Measurements from ENCODE around the gene INA. TPM values are rescaled to one million over a fixed set of nuclear protein-coding genes. Genes with fewer than 3 reads are reported as not detected.
A peak's percentile ranks its signal among the peaks of the same experiment; 100 is the strongest.

Gene INA
- total RNA-seq (2021) (14.1 and 16.2 TPM in 2 replicates), Bru-seq, nascent RNA (percentile 50 among the genes with signal in this experiment), BruChase-seq, experiment 1, labeled RNA remaining after a 2-hour chase (percentile 58 among the genes with signal in this experiment), BruChase-seq, experiment 2, labeled RNA remaining after a 6-hour chase (percentile 77 among the genes with signal in this experiment)
- long read RNA-seq, transcript INA-201 (3 exons, 3,231 nt), result major isoform, 24 of 29 reads
- long read RNA-seq, partial matches to known transcripts, result 3 of 29 reads
- long read RNA-seq, other reads (novel, unspliced or antisense), result 2 of 29 reads

DNA sequence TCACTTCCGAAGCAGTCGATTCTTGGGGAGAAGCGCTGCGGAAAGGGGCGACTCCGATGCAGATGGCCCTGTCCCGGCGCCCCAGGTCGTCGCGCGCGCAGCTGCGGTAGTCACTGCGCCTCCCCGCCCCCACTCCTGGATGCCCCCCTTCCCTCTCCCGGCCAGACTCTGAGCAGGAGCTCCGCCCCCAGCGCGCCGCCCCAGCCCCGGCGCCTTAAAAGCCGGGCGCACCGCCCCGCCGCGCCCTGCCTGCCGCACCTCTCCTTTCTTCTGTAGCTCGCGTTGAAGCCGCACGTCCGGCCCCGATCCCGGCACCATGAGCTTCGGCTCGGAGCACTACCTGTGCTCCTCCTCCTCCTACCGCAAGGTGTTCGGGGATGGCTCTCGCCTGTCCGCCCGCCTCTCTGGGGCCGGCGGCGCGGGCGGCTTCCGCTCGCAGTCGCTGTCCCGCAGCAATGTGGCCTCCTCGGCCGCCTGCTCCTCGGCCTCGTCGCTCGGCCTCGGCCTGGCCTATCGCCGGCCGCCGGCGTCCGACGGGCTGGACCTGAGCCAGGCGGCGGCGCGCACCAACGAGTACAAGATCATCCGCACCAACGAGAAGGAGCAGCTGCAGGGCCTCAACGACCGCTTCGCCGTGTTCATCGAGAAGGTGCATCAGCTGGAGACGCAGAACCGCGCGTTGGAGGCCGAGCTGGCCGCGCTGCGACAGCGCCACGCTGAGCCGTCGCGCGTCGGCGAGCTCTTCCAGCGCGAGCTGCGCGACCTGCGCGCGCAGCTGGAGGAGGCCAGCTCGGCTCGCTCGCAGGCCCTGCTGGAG, at the start of gene INA:
INA (plus strand) TSS at position 243 of the 817 bp plus-strand sequence; CDS start at position 317, 74 bp downstream.
- ChIA-PET CTCF (interaction anchor here (0.6 to 1.3 kb wide), 3 partner anchors 206 to 904 kb away, joined by 4 to 14 read pairs (median 4); partner anchors contain the start of gene CNNM2), POLR2A (ENCODE audit: low non-redundant PET) (interaction anchor here (0.6 kb wide), 1 partner anchor 265 kb away, joined by 4 read pairs; no protein-coding TSS in a partner anchor)
- Histone ChIP-seq H3K4me3 (ENCODE audit: low read depth, low read length, poor library complexity, severe bottlenecking) (peak within 1 kb of the TSS; percentile 57), H3K36me3 (ENCODE audit: insufficient read depth, low read length, poor library complexity, severe bottlenecking) (no peaks in the 10 kb centered on the region), H3K27ac (ENCODE audit: low read depth, low read length, poor library complexity, severe bottlenecking) (no peak within 1 kb of the TSS), H3K4me1 (ENCODE audit: insufficient read depth, low read length, poor library complexity, severe bottlenecking) (peaks cover 20% of the 10 kb centered on the region), H3K27me3 (replicated peaks; ENCODE audit: insufficient read depth, low read depth, low read length, poor library complexity) (peaks cover 18% of the 10 kb centered on the region), H3K9me3 (ENCODE audit: low read depth, low read length, poor library complexity, severe bottlenecking) (no peaks in the 10 kb centered on the region)
- TF ChIP-seq, protein P1, sequence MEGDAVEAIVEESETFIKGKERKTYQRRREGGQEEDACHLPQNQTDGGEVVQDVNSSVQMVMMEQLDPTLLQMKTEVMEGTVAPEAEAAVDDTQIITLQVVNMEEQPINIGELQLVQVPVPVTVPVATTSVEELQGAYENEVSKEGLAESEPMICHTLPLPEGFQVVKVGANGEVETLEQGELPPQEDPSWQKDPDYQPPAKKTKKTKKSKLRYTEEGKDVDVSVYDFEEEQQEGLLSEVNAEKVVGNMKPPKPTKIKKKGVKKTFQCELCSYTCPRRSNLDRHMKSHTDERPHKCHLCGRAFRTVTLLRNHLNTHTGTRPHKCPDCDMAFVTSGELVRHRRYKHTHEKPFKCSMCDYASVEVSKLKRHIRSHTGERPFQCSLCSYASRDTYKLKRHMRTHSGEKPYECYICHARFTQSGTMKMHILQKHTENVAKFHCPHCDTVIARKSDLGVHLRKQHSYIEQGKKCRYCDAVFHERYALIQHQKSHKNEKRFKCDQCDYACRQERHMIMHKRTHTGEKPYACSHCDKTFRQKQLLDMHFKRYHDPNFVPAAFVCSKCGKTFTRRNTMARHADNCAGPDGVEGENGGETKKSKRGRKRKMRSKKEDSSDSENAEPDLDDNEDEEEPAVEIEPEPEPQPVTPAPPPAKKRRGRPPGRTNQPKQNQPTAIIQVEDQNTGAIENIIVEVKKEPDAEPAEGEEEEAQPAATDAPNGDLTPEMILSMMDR (conservative IDR thresholded peaks at IDR 0.05; ENCODE audit: low read depth, low read length), result 0 out of 2 replicates have a peak, but pooled peaks have one; percentile 17
- TF ChIP-seq EZH2 (IDR thresholded peaks at IDR 0.05; ENCODE audit: borderline replicate concordance, low read depth, low read length, poor library complexity, severe bottlenecking), result no peak
- DNase-seq (ENCODE audit: low spot score), result peak; percentile 90
- BruUV-seq (replicated peaks), result no TSS peak
- intact Hi-C loops (cut with micrococcal nuclease; ENCODE audit: unreplicated experiment), result no loop called here

DNA sequence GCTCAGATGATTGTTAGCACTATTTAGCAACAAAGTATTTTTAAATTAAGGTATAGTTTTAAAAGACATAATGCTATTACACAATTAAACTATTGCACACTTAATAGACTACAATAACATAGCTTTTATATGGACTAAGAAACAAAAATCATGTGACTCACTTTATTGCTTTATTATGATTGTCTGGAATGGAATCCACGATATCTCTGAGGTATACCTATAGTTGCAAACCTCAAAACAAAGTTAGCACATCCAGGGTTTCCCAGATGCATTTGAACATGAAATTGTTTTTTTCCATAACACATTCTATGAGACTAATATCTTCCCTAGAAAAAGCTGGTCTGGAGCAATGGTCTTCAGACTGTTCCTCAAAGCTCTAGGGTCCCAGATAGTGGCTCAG, 49.5 kb upstream of the INA start:
- ChIA-PET POLR2A (ENCODE audit: low non-redundant PET) (no interaction called here), CTCF (interaction anchor here (2.1 kb wide), 1 partner anchor 17 kb away, joined by 4 read pairs; no protein-coding TSS in a partner anchor)
- no peak for DNase-seq (ENCODE audit: low spot score)
- intact Hi-C loops (cut with micrococcal nuclease; ENCODE audit: unreplicated experiment), result no loop called here
- TF ChIP-seq, protein P1 (conservative IDR thresholded peaks at IDR 0.05; ENCODE audit: low read depth, low read length), result no peak
- TF ChIP-seq EZH2 (IDR thresholded peaks at IDR 0.05; ENCODE audit: borderline replicate concordance, low read depth, low read length, poor library complexity, severe bottlenecking), result no peak
- no peak overlapping the region for H3K4me3 ChIP-seq (ENCODE audit: low read depth, low read length, poor library complexity, severe bottlenecking)
- H3K27me3 ChIP-seq (replicated peaks; ENCODE audit: insufficient read depth, low read depth, low read length, poor library complexity), result no peaks in the 10 kb centered on the region
- H3K27ac ChIP-seq (ENCODE audit: low read depth, low read length, poor library complexity, severe bottlenecking), result no peak overlapping the region
- no peaks in the 10 kb centered on the region for H3K36me3 ChIP-seq (ENCODE audit: insufficient read depth, low read length, poor library complexity, severe bottlenecking)
- no peaks in the 10 kb centered on the region for H3K9me3 ChIP-seq (ENCODE audit: low read depth, low read length, poor library complexity, severe bottlenecking)
- no peaks in the 10 kb centered on the region for H3K4me1 ChIP-seq (ENCODE audit: insufficient read depth, low read length, poor library complexity, severe bottlenecking)
- no TSS peak for BruUV-seq (replicated peaks)

DNA sequence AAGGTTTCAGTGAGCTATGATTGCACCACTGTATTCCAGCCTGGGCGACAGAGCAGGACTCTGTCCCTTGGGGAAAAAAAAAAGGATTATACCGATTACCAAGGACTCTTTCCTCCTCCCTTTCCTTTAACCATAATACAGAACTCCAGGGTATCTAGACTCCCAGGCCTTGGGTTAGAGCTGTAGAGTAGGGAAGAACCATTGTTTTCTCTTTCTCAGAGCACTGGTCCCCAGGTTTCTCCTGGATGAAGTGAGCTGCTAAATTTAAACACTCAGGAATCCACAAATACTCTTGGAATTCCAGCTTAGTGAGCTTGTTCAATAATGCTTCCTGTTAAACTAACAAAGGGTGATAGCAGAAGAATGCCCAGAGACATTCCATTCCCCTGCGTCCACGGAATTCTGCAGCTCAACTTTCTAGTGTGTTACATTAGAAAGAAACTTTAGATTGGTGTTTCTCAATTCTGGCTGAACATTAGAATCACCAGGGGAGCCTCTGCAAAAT, 45.8 kb upstream of the INA start:
- H3K27ac ChIP-seq (ENCODE audit: low read depth, low read length, poor library complexity, severe bottlenecking), result no peak overlapping the region
- no peaks in the 10 kb centered on the region for H3K9me3 ChIP-seq (ENCODE audit: low read depth, low read length, poor library complexity, severe bottlenecking)
- intact Hi-C loops (cut with micrococcal nuclease; ENCODE audit: unreplicated experiment), result no loop called here
- no peaks in the 10 kb centered on the region for H3K36me3 ChIP-seq (ENCODE audit: insufficient read depth, low read length, poor library complexity, severe bottlenecking)
- POLR2A ChIA-PET (ENCODE audit: low non-redundant PET), result no interaction called here
- DNase-seq (ENCODE audit: low spot score), result peak; percentile 55
- no peaks in the 10 kb centered on the region for H3K4me1 ChIP-seq (ENCODE audit: insufficient read depth, low read length, poor library complexity, severe bottlenecking)
- no peaks in the 10 kb centered on the region for H3K27me3 ChIP-seq (replicated peaks; ENCODE audit: insufficient read depth, low read depth, low read length, poor library complexity)
- no TSS peak for BruUV-seq (replicated peaks)
- no peak overlapping the region for H3K4me3 ChIP-seq (ENCODE audit: low read depth, low read length, poor library complexity, severe bottlenecking)
- TF ChIP-seq, protein P1 (conservative IDR thresholded peaks at IDR 0.05; ENCODE audit: low read depth, low read length), result no peak
- no peak for TF ChIP-seq EZH2 (IDR thresholded peaks at IDR 0.05; ENCODE audit: borderline replicate concordance, low read depth, low read length, poor library complexity, severe bottlenecking)
- CTCF ChIA-PET, result interaction anchor here (0.6 kb wide), 1 partner anchor 258 kb away, joined by 3 read pairs; no protein-coding TSS in a partner anchor
